Right lobe of liver (tissue), 6 donors: Measurements from ENCODE around the gene EYA2. TPM values are rescaled to one million over a fixed set of nuclear protein-coding genes. Genes with fewer than 3 reads are reported as not detected.

Source experiments
- ATAC-seq, 4 donors: fragments of 200-7000 bp; cut with Tn5 transposase; one replicate each; pipeline ENCODE4 v1.9.1; 2020; ENCODE audit warnings: mild to moderate bottlenecking in 4 of 4, moderate library complexity in 4 of 4
- DNase-seq, 3 donors: peaks; one replicate each; pipeline ENCODE4 v3.0.0-alpha.2; 2020
- H3K27ac ChIP-seq, 3 donors: fragments of 200-600 bp; one replicate each; pipeline ENCODE4 v1.8.0; 2022
- H3K27me3 ChIP-seq, 2 donors: fragments of 200-600 bp; one replicate each; pipeline ENCODE4 v1.8.0; 2022
- H3K36me3 ChIP-seq, 4 donors: fragments of 200-600 bp; sonication (generic) in 1 of 4; one replicate each; pipeline versions ENCODE4 v1.5.1 to v1.8.0; 2017 to 2022; ENCODE audit warnings: control low read depth in 1 of 4
- H3K4me1 ChIP-seq, 4 donors: fragments of 200-600 bp; sonication (generic) in 1 of 4; one replicate each; pipeline versions ENCODE4 v1.5.1 to v1.8.0; 2017 to 2022; ENCODE audit warnings: control low read depth in 1 of 4
- H3K4me3 ChIP-seq, 3 donors: fragments of 200-600 bp; one replicate each; pipeline ENCODE4 v1.8.0; 2022
- H3K9me3 ChIP-seq, 4 donors: fragments of 200-600 bp; sonication (generic) in 1 of 4; one replicate each; pipeline versions ENCODE4 v1.5.1 to v1.8.0; 2017 to 2022; ENCODE audit warnings: control low read depth in 1 of 4
- POLR2A ChIP-seq: fragments of 450-650 bp; IDR thresholded peaks from one replicate; pipeline ENCODE4 v1.6.1; 2017; ENCODE audit warnings: antibody characterized with exemption, mild to moderate bottlenecking
- WGBS: methylation state at CpG from one replicate; pipeline ENCODE4 v1.1.6; 2018; ENCODE audit warnings: low coverage, low lambda C conversion rate; ENCODE audit not compliant: insufficient coverage; ENCODE audit errors: missing lambda C conversion rate; 5-methylcytosine and 5-hydroxymethylcytosine counted together
- intact Hi-C, 2 donors: fragments of 100-400 bp; cut with DNase I; formaldehyde crosslinking; loops; one replicate each; pipeline versions ENCODE4 v1.11.2 to v1.14.1; 2022
- total RNA-seq, 6 experiments: library from RNA; depleted of rRNA in 2 of 6; stranded (reverse); fragments of >200 nt in 2 of 6; fragmentation: NEBNext Ultra II Directional in 3 of 6; extraction: Animal tissue kit (Norgen Biotek cat#: 25700) in 3 of 6; gene quantifications; one replicate each; pipeline versions ENCODE4 v1.1.0 to v1.2.4, GENCODE V29; 2016 to 2023
- TF ChIP-seq, protein P1 (sequence below), 4 donors: fragments of 200-600 bp in 3 of 4; fragments of 450-650 bp in 1 of 4; IDR thresholded peaks; one replicate each; pipeline versions ENCODE4 v1.5.1 to v1.8.0; 2016 to 2022; ENCODE audit warnings: antibody characterized with exemption in 4 of 4, mild to moderate bottlenecking in 2 of 4
- donor health status: DM: no; HTN: yes; CAD: no.
- donor health status: DM: no; HTN: no; CAD: no.
- donor health status: DM: no; HTN: no; CAD: no.
- donor health status: DM: no; HTN: yes; CAD: no.
- donor health status: DM: no; HTN: yes; CAD: no.

The EYA2 gene
- total RNA-seq, 6 experiments from 2014 or later: 0.12 to 3.0 (median 0.49) TPM

DNA sequence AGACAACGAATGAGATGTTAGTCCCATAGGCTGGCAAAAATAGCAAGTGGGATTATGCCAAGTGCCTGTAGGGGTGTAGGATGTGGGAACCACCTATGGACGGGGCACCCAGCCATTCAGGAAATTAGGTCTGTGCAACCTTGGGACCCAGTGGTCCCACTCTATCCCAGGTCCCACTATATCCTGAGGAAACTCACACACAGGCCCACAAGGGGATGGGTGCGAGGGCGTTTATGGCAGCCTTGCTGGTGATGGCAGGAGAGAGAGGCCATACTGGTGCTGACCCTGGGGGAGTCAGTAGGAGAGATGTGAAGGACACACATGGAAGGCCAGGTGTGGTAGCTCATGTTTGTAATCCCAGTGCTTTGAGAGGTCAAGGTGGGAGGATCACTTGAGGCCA lies 163.6 kb downstream of the EYA2 start:
- H3K27me3 ChIP-seq: no peaks in the 10 kb centered on the region
- ATAC-seq: no peak
- no peaks in the 10 kb centered on the region for H3K36me3 ChIP-seq
- no peaks in the 10 kb centered on the region for H3K9me3 ChIP-seq
- 69% methylated on average over 4 of the region's 4 CpGs for WGBS
- H3K4me1 ChIP-seq: no peaks in the 10 kb centered on the region
- TF ChIP-seq POLR2A: no peak
- TF ChIP-seq, protein P1, sequence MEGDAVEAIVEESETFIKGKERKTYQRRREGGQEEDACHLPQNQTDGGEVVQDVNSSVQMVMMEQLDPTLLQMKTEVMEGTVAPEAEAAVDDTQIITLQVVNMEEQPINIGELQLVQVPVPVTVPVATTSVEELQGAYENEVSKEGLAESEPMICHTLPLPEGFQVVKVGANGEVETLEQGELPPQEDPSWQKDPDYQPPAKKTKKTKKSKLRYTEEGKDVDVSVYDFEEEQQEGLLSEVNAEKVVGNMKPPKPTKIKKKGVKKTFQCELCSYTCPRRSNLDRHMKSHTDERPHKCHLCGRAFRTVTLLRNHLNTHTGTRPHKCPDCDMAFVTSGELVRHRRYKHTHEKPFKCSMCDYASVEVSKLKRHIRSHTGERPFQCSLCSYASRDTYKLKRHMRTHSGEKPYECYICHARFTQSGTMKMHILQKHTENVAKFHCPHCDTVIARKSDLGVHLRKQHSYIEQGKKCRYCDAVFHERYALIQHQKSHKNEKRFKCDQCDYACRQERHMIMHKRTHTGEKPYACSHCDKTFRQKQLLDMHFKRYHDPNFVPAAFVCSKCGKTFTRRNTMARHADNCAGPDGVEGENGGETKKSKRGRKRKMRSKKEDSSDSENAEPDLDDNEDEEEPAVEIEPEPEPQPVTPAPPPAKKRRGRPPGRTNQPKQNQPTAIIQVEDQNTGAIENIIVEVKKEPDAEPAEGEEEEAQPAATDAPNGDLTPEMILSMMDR (IDR thresholded peaks at IDR 0.05): no peak
- no peak overlapping the region for H3K4me3 ChIP-seq
- H3K27ac ChIP-seq: no peak overlapping the region
- DNase-seq: peak in 1 of 3 donors; percentile 9
- intact Hi-C loops: no loop called here

DNA sequence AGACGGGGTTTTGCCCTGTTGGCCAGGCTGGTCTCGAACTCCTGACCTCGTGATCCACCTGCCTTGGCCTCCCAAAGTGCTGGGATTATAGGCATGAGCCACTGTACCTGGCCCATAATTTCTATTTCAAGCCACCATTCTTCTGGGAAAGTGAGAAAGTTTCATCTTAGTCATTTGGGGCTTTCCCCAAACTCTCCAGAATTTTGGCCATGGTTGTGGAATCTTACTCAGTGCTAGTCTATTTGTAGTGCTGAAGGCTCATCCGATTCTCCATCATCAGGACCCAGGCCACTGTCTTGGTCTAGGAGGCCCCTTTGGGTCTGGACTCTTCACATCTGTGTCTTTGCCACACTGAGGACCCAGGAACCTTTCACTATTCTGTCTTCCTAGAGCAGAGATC lies 164.9 kb downstream of the EYA2 start:
- Histone ChIP-seq H3K36me3 (no peaks in the 10 kb centered on the region), H3K27ac (no peak overlapping the region), H3K4me1 (no peaks in the 10 kb centered on the region), H3K9me3 (no peaks in the 10 kb centered on the region), H3K27me3 (no peaks in the 10 kb centered on the region), H3K4me3 (no peak overlapping the region)
- TF ChIP-seq POLR2A: no peak
- TF ChIP-seq, protein P1 (IDR thresholded peaks at IDR 0.05): no peak
- ATAC-seq (no peak), DNase-seq (peak in 1 of 3 donors; percentile 6)
- intact Hi-C loops: no loop called here
- WGBS: 75% methylated on average over 2 of the region's 4 CpGs

DNA sequence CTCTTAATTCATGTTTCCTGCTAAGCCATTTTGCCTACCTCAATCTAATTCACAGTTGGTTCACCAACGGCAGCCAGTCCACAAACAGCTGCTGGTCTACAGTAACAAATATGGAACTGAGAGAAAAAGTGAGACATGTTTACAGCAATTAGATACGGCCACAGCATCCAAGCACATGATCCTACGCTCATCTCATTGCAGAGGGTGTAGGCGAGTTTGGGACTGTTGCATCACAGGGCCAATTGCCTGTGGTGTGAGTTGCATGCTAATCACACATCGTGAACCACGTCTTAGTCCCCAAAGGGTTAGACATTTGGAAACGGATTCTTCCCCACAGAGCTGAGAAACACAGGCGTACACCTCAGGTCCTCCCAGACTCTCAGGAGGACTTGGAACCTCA lies 166.9 kb downstream of the EYA2 start:
- Histone ChIP-seq H3K9me3 (no peaks in the 10 kb centered on the region), H3K27ac (no peak overlapping the region), H3K4me3 (no peak overlapping the region), H3K36me3 (no peaks in the 10 kb centered on the region), H3K27me3 (no peaks in the 10 kb centered on the region), H3K4me1 (no peaks in the 10 kb centered on the region)
- TF ChIP-seq, protein P1 (IDR thresholded peaks at IDR 0.05): no peak
- TF ChIP-seq POLR2A: no peak
- intact Hi-C loops: no loop called here
- 75% methylated on average over 7 of the region's 8 CpGs for WGBS
- ATAC-seq (no peak), DNase-seq (no peak)

DNA sequence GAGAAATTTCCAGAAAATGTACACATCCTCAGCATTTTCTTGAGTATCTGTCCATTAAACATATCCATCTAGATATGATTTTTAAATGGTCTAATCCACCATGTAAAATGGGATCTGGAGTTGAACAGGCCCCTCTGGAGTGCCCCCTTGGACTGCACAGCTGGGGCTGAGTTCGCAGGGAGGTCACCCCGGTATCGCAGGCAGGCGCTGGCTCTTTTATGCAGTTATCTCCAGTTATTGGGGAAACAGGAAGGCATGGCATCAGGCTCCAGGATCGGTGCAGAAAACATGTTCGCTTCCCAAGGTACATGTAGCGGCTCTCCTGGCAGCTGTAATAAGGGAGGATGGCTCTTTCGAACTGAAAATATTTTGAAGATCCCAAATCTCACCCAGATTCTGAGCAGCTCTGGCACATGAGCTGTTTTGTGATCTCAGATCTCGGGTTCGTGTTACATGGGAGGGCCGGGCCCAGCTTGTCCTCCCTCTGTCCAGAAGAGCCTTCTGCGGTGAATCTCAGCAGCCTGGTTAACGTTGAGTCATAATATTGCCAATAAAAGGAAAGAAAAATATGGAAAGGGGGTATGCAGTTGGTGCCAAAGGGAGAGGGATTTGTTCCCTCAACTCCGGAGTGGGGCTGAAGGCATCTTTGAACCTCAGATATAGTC lies 167.7 kb downstream of the EYA2 start:
- Histone ChIP-seq H3K36me3 (no peaks in the 10 kb centered on the region), H3K27me3 (no peaks in the 10 kb centered on the region), H3K4me3 (no peak overlapping the region), H3K27ac (no peak overlapping the region), H3K9me3 (no peaks in the 10 kb centered on the region), H3K4me1 (no peaks in the 10 kb centered on the region)
- WGBS: 49% methylated on average over 14 of the region's 14 CpGs
- no peak for ATAC-seq
- DNase-seq: no peak
- TF ChIP-seq, protein P1 (IDR thresholded peaks at IDR 0.05): no peak
- no peak for TF ChIP-seq POLR2A
- intact Hi-C loops: no loop called here
